ENCODE results near the gene RASSF8.
A peak's percentile ranks its signal among the peaks of the same experiment; 100 is the strongest.

Gene RASSF8

GRCh38 chr12:26029736-26030022, 71.2 kb downstream of the RASSF8 start:
- Histone ChIP-seq H3K9me3 (ENCODE audit: insufficient read depth, low read depth, low read length) (no peaks in the 10 kb centered on the region), H3K4me1 (ENCODE audit: insufficient read depth, low read length) (peaks cover 18% of the 10 kb centered on the region), H3K27me3 (ENCODE audit: insufficient read depth, low read length) (no peaks in the 10 kb centered on the region), H3K36me3 (ENCODE audit: insufficient read depth, low read length) (no peaks in the 10 kb centered on the region), H3K9ac (ENCODE audit: low read depth, low read length) (no peak overlapping the region), H3K27ac (ENCODE audit: low read depth, low read length) (no peak overlapping the region), H3K4me3 (ENCODE audit: low read length) (no peak overlapping the region)
- WGBS = 93% methylated on average over 2 of the region's 3 CpGs

DNA sequence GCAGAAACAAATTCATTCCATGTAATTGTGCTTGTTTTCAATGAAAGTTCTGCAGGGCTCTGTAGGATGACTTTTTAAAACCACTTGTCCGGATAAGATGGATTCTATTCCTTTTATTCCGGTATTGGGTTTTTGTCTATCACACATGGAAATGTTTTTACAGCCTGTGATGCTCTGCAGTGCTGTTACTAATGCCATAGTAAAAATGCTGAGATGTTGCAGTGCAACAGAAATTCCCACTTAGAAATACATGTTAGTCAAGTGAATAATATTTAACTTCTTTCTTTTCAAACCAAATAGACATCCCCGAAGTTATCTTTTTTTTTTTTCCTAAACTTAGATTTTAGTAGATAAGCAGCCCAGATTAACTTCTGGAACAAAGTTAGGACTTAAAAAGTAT, 71.9 kb downstream of the RASSF8 start:
- Histone ChIP-seq H3K27ac (ENCODE audit: low read depth, low read length) (no peak overlapping the region), H3K9me3 (ENCODE audit: insufficient read depth, low read depth, low read length) (no peaks in the 10 kb centered on the region), H3K4me3 (ENCODE audit: low read length) (no peak overlapping the region), H3K4me1 (ENCODE audit: insufficient read depth, low read length) (peaks cover 18% of the 10 kb centered on the region), H3K36me3 (ENCODE audit: insufficient read depth, low read length) (no peaks in the 10 kb centered on the region), H3K9ac (ENCODE audit: low read depth, low read length) (no peak overlapping the region), H3K27me3 (ENCODE audit: insufficient read depth, low read length) (no peaks in the 10 kb centered on the region)
- WGBS = 91% methylated on average over 2 of the region's 3 CpGs

GRCh38 chr12:26031318-26031717, 72.8 kb downstream of the RASSF8 start:
- Histone ChIP-seq H3K4me3 (ENCODE audit: low read length) (no peak overlapping the region), H3K36me3 (ENCODE audit: insufficient read depth, low read length) (no peaks in the 10 kb centered on the region), H3K4me1 (ENCODE audit: insufficient read depth, low read length) (peaks cover 18% of the 10 kb centered on the region), H3K9ac (ENCODE audit: low read depth, low read length) (no peak overlapping the region), H3K27me3 (ENCODE audit: insufficient read depth, low read length) (no peaks in the 10 kb centered on the region), H3K27ac (ENCODE audit: low read depth, low read length) (no peak overlapping the region), H3K9me3 (ENCODE audit: insufficient read depth, low read depth, low read length) (no peaks in the 10 kb centered on the region)
- WGBS = 97% methylated on average over 2 of the region's 2 CpGs

DNA sequence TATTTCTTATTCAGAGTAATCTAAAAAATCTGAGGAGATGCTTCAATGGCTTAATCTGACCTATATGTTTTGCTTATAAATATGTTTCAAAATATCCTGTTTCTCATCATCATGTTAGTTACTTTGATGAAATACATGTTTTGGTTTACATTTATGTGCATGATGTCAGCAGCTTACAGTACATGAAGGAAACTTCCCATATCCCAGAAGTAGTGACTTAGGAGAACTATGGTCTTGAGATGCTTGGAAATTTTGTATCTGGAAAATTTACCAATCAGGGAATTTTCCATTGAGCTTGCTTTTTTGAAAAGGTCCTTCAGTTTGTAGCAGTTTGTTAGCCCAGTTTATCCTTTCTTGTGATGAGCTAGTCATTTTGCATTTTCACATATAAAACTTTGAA, 73.3 kb downstream of the RASSF8 start:
- H3K36me3 ChIP-seq (ENCODE audit: insufficient read depth, low read length) = no peaks in the 10 kb centered on the region
- H3K27ac ChIP-seq (ENCODE audit: low read depth, low read length) = no peak overlapping the region
- no peaks in the 10 kb centered on the region for H3K9me3 ChIP-seq (ENCODE audit: insufficient read depth, low read depth, low read length)
- no peak overlapping the region for H3K9ac ChIP-seq (ENCODE audit: low read depth, low read length)
- H3K27me3 ChIP-seq (ENCODE audit: insufficient read depth, low read length) = no peaks in the 10 kb centered on the region
- peaks cover 18% of the 10 kb centered on the region for H3K4me1 ChIP-seq (ENCODE audit: insufficient read depth, low read length)
- H3K4me3 ChIP-seq (ENCODE audit: low read length) = no peak overlapping the region

DNA sequence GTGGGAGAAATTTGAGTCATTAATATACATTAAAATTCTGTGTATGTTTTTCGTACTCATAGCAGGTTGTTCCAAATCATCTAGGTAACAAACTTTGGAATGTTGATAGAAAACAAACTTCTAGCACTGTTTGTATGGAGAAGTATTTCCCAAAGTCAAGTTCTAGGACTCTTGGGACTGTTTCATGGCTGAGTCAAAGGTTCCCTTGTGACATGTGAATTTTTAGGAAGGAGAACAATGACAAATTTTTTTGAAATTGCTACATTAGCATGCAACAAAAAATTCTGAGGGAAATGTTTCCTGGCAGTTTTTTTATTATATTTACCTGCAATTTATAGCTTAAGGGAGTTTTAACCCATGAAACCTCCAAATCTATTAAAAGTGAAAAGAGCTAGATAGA, 73.8 kb downstream of the RASSF8 start:
- H3K4me3 ChIP-seq (ENCODE audit: low read length) = no peak overlapping the region
- peaks cover 22% of the 10 kb centered on the region for H3K4me1 ChIP-seq (ENCODE audit: insufficient read depth, low read length)
- no peaks in the 10 kb centered on the region for H3K9me3 ChIP-seq (ENCODE audit: insufficient read depth, low read depth, low read length)
- no peak overlapping the region for H3K9ac ChIP-seq (ENCODE audit: low read depth, low read length)
- H3K27ac ChIP-seq (ENCODE audit: low read depth, low read length) = no peak overlapping the region
- H3K27me3 ChIP-seq (ENCODE audit: insufficient read depth, low read length) = no peaks in the 10 kb centered on the region
- WGBS = 100% methylated on average over 1 of the region's 1 CpG
- no peaks in the 10 kb centered on the region for H3K36me3 ChIP-seq (ENCODE audit: insufficient read depth, low read length)

DNA sequence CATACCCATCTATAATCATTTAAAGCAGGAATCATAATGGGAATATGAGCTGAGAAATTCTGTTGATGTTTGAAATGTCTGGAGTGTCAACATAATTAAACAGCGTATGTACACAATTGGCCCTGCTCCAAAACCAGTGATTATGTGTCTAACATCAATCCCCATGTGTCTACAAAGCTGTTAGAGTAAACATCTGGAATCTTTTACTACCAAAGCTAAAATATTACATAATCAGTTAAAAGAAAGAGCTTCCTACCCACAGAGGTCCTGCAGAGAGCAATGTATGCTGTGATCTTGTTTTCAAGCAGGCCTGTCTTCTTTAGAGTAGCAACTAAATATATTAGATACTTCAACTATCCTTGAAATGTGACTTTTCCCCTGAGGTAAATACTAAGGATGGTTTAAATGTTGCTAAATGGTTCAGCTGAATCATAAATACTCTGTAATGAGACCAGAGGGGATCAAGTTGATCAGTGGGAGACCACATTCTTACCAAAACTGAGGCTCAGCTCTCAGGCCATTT, 74.3 kb downstream of the RASSF8 start:
- no peak overlapping the region for H3K4me3 ChIP-seq (ENCODE audit: low read length)
- no peaks in the 10 kb centered on the region for H3K9me3 ChIP-seq (ENCODE audit: insufficient read depth, low read depth, low read length)
- H3K4me1 ChIP-seq (ENCODE audit: insufficient read depth, low read length) = peaks cover 22% of the 10 kb centered on the region
- no peaks in the 10 kb centered on the region for H3K36me3 ChIP-seq (ENCODE audit: insufficient read depth, low read length)
- WGBS = 100% methylated on average over 1 of the region's 1 CpG
- no peak overlapping the region for H3K9ac ChIP-seq (ENCODE audit: low read depth, low read length)
- no peak overlapping the region for H3K27ac ChIP-seq (ENCODE audit: low read depth, low read length)
- H3K27me3 ChIP-seq (ENCODE audit: insufficient read depth, low read length) = no peaks in the 10 kb centered on the region

DNA sequence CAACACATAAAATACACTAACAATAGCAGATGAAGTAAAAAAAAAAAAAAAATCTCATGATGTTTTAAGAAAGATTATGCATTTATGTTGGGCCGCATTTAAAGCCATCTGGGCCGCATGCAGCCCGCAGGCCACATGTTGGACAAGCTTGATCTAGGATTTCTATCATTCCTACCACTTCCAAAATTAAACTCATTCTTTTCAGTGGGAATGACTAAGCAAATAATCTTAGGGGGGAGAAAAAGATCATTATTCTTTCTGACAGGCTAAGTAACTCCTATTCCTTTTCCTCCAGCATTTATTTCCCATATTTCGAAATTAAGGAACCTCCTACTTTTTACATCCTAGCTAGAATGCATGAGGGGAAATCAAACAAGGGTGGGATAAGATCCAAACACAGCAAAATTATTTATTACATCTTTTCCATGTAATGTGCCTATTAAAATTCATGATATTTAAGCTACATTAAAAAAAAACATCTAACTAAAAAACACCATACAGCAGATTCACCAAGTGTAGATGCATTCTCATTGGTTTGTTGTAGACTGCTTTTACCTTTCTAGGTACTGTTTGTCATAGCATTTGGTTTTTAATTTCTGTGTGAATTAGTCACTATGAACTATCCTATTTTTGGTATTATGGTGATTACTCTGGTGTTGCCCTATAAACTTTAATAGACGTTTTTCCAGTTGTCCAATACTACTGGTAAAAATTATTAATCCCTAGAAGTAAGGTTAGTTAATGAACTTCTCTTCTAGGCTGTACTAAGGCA, 76.1 kb downstream of the RASSF8 start:
- Histone ChIP-seq H3K36me3 (ENCODE audit: insufficient read depth, low read length) (no peaks in the 10 kb centered on the region), H3K27ac (ENCODE audit: low read depth, low read length) (no peak overlapping the region), H3K9me3 (ENCODE audit: insufficient read depth, low read depth, low read length) (no peaks in the 10 kb centered on the region), H3K27me3 (ENCODE audit: insufficient read depth, low read length) (no peaks in the 10 kb centered on the region), H3K4me1 (ENCODE audit: insufficient read depth, low read length) (peaks cover 29% of the 10 kb centered on the region), H3K4me3 (ENCODE audit: low read length) (no peak overlapping the region), H3K9ac (ENCODE audit: low read depth, low read length) (no peak overlapping the region)
- WGBS = 100% methylated on average over 4 of the region's 5 CpGs

DNA sequence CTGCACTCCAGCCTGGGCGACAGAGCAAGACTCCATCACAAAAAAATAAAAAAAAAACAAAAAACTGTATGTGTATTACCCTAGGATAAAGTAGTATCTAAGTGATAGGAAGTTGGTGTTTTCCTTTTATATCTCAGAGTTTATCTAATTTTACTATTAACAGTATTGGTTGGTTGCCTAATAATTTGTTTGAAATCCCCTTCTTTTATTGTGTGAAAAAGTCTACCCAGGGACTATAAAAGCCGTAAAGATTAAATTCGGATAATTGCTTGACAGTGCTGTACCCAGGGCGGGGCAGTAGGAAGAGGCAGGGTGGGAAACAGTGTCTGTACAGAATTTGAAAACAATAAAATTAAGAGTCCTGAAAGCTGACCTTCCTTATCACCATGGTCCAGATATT, 78.4 kb downstream of the RASSF8 start:
- peaks cover 30% of the 10 kb centered on the region for H3K4me1 ChIP-seq (ENCODE audit: insufficient read depth, low read length)
- H3K9ac ChIP-seq (ENCODE audit: low read depth, low read length) = no peak overlapping the region
- H3K27me3 ChIP-seq (ENCODE audit: insufficient read depth, low read length) = no peaks in the 10 kb centered on the region
- H3K27ac ChIP-seq (ENCODE audit: low read depth, low read length) = no peak overlapping the region
- H3K9me3 ChIP-seq (ENCODE audit: insufficient read depth, low read depth, low read length) = no peaks in the 10 kb centered on the region
- H3K4me3 ChIP-seq (ENCODE audit: low read length) = no peak overlapping the region
- WGBS = 78% methylated on average over 3 of the region's 4 CpGs
- H3K36me3 ChIP-seq (ENCODE audit: insufficient read depth, low read length) = no peaks in the 10 kb centered on the region

DNA sequence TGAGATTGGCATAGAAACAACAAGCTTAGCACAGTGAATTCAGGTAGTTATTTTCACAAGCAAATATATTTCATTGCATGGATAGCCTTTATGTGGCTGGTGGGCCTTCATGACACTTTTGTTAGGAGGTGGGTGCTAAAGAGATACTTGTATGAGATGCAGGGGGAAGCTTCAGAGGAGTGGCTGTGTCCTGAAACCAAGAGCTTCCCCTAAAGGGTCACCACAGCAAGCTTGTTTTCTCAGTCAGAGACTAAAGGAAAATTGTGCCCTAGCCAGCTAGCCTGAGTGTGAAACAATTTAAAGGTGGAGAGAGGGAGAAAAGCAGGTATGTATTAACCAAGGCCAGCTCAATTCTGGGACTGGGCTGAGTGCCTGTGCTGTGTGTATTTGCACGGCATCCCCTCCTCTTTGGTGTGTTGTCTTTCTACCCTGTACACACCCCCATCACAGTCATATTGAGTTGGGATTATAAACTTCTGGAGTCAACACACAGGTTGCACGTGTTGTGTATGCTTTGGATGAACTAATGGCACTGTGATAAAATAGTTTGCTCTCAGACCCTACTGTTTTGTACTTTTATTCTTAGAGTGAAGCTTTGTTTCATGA, 79.2 kb downstream of the RASSF8 start:
- H3K36me3 ChIP-seq (ENCODE audit: insufficient read depth, low read length) = no peaks in the 10 kb centered on the region
- no peak overlapping the region for H3K9ac ChIP-seq (ENCODE audit: low read depth, low read length)
- no peaks in the 10 kb centered on the region for H3K27me3 ChIP-seq (ENCODE audit: insufficient read depth, low read length)
- 93% methylated on average over 2 of the region's 2 CpGs for WGBS
- H3K27ac ChIP-seq (ENCODE audit: low read depth, low read length) = 0 out of 2 replicates have a peak overlapping the region, but pooled peaks have one; percentile 13
- no peaks in the 10 kb centered on the region for H3K9me3 ChIP-seq (ENCODE audit: insufficient read depth, low read depth, low read length)
- no peak overlapping the region for H3K4me3 ChIP-seq (ENCODE audit: low read length)
- H3K4me1 ChIP-seq (ENCODE audit: insufficient read depth, low read length) = peaks cover 35% of the 10 kb centered on the region

DNA sequence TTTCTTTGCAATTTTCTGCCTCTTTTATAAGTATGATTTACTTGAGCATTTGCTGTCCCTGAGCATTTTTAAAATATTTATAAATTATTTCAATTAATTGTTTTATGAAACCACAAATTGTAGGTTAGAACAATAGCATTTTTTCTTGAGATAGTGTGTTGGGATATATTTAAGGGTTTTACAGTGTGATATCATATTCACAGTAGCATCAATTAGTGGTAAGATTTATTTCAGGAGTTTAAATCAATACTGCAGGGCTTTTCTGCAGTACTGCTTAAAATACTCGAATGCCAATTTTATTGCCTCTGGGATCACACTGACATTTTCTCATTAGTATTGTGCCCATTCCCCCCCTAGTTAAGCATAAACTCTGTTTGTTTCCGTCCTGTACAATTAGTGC, 84.2 kb downstream of the RASSF8 start:
- H3K27ac ChIP-seq (ENCODE audit: low read depth, low read length) = no peak overlapping the region
- H3K9ac ChIP-seq (ENCODE audit: low read depth, low read length) = no peak overlapping the region
- H3K4me3 ChIP-seq (ENCODE audit: low read length) = no peak overlapping the region
- H3K9me3 ChIP-seq (ENCODE audit: insufficient read depth, low read depth, low read length) = no peaks in the 10 kb centered on the region
- peaks cover 50% of the 10 kb centered on the region for H3K4me1 ChIP-seq (ENCODE audit: insufficient read depth, low read length)
- H3K27me3 ChIP-seq (ENCODE audit: insufficient read depth, low read length) = no peaks in the 10 kb centered on the region
- WGBS = 95% methylated on average over 2 of the region's 2 CpGs
- no peaks in the 10 kb centered on the region for H3K36me3 ChIP-seq (ENCODE audit: insufficient read depth, low read length)

GRCh38 chr12:26043135-26044006, 84.9 kb downstream of the RASSF8 start:
- H3K36me3 ChIP-seq (ENCODE audit: insufficient read depth, low read length) = no peaks in the 10 kb centered on the region
- H3K9me3 ChIP-seq (ENCODE audit: insufficient read depth, low read depth, low read length) = no peaks in the 10 kb centered on the region
- peaks cover 51% of the 10 kb centered on the region for H3K4me1 ChIP-seq (ENCODE audit: insufficient read depth, low read length)
- WGBS = 92% methylated on average over 10 of the region's 10 CpGs
- H3K27ac ChIP-seq (ENCODE audit: low read depth, low read length) = no peak overlapping the region
- no peak overlapping the region for H3K9ac ChIP-seq (ENCODE audit: low read depth, low read length)
- no peaks in the 10 kb centered on the region for H3K27me3 ChIP-seq (ENCODE audit: insufficient read depth, low read length)
- H3K4me3 ChIP-seq (ENCODE audit: low read length) = no peak overlapping the region
